Stimulated activated CD8-positive, alpha-beta memory T cell treated with anti-CD3 and anti-CD28 coated beads, Interleukin-4, amount 100 ng/mL, for 1 hour (primary cell): ENCODE data around the gene CEP131.

ENCODE experiments used
- DNase-seq, 2 donors: peaks; one replicate each; pipeline ENCODE4 v3.0.0-alpha.2; 2020; ENCODE audit warnings: low read depth in 2 of 2, low spot score in 1 of 2

The CEP131 gene

GRCh38 chr17:81223762-81224130 lies 981 bp upstream of the CEP131 start:
- no peak for DNase-seq

- DNase-seq, result no peak
These were observed 202 bp downstream of the CEP131 start for GRCh38 chr17:81222620-81222905.

- DNase-seq, result no peak
These were observed 734 bp downstream of the CEP131 start for GRCh38 chr17:81221842-81222619.

GRCh38 chr17:81221371-81221841 lies 1.4 kb downstream of the CEP131 start:
- DNase-seq, result no peak

GRCh38 chr17:81219476-81220180 lies 3.1 kb downstream of the CEP131 start:
- DNase-seq, result no peak

- DNase-seq, result no peak
These were observed 3.8 kb downstream of the CEP131 start for GRCh38 chr17:81218991-81219390.

GRCh38 chr17:81218459-81218858 lies 4.3 kb downstream of the CEP131 start:
- DNase-seq, result no peak

- no peak for DNase-seq
These were observed 5.3 kb downstream of the CEP131 start for GRCh38 chr17:81217491-81217890.

- no peak for DNase-seq
These were observed 8.8 kb downstream of the CEP131 start for GRCh38 chr17:81213978-81214377.

- DNase-seq, result no peak
These were observed 10.4 kb downstream of the CEP131 start for GRCh38 chr17:81212365-81212764.

- DNase-seq, result no peak
These were observed 11.9 kb downstream of the CEP131 start for GRCh38 chr17:81210868-81211267.

- no peak for DNase-seq
These were observed 12.3 kb downstream of the CEP131 start for GRCh38 chr17:81210466-81210865.

GRCh38 chr17:81209141-81209540 lies 13.6 kb downstream of the CEP131 start:
- no peak for DNase-seq

- DNase-seq, result no peak
These were observed 14.1 kb downstream of the CEP131 start for GRCh38 chr17:81208651-81209050.

- no peak for DNase-seq
These were observed 14.9 kb downstream of the CEP131 start for GRCh38 chr17:81207610-81208581.

- DNase-seq, result no peak
These were observed 16.1 kb downstream of the CEP131 start for GRCh38 chr17:81206657-81207056.

- DNase-seq, result no peak
These were observed 16.6 kb downstream of the CEP131 start for GRCh38 chr17:81206166-81206565.

- DNase-seq, result no peak
These were observed 18.2 kb downstream of the CEP131 start for GRCh38 chr17:81204578-81204977.

GRCh38 chr17:81203136-81203535 lies 19.6 kb downstream of the CEP131 start:
- DNase-seq, result no peak

GRCh38 chr17:81202318-81202717 lies 20.4 kb downstream of the CEP131 start:
- no peak for DNase-seq

- DNase-seq, result no peak
These were observed 21.8 kb downstream of the CEP131 start for GRCh38 chr17:81200695-81201580.
